ENCODE results near the gene BTNL3. TPM values are rescaled to one million over a fixed set of nuclear protein-coding genes. Genes with fewer than 3 reads are reported as not detected.

Gene BTNL3
- total and polyA plus RNA-seq, 9 of the 15 experiments (the other 6 are each of a cell fraction or from before 2014, with no cell fraction given) = 0.03 to 0.44 (median 0.04) TPM; not detected in 4

- BruUV-seq (replicated peaks) = no TSS peak
- H3K79me2 ChIP-seq (ENCODE audit: control insufficient read depth, insufficient read depth, low read length) = no peaks in the 10 kb centered on the region
- intact Hi-C loops (cut with micrococcal nuclease) (no loop called here), in situ Hi-C loops (cut with MboI) (no loop called here)
- peak overlapping the region; percentile 40; the same call in 1 of the 2 replicates for H2AFZ ChIP-seq (ENCODE audit: low read depth, low read length)
- no peaks in the 10 kb centered on the region for H3K36me3 ChIP-seq (ENCODE audit: control insufficient read depth, insufficient read depth, low read length)
- no peak overlapping the region for H3K4me3 ChIP-seq
- peaks cover 0 to 4% of the 10 kb centered on the region in 2 experiments; a peak in 1 of 5 replicates for H3K27me3 ChIP-seq (ENCODE audit: control insufficient read depth in 2 of 2, insufficient read depth in 2 of 2, low read length in 2 of 2)
- peaks cover 0 to 13% of the 10 kb centered on the region in 2 experiments; a peak in 1 of 5 replicates for H3K4me1 ChIP-seq (replicated peaks in 1 of 2; ENCODE audit: control insufficient read depth in 2 of 2, insufficient read depth in 2 of 2, low read length in 2 of 2)
- DNase-seq (ENCODE audit: extremely low read depth in 1 of 4, low spot score in 3 of 4) (peak; percentile 49 to 76 (median 64)), FAIRE-seq (peak; percentile 94), ATAC-seq (peak; percentile 98)
- no peaks in the 10 kb centered on the region for H3K9me3 ChIP-seq (replicated peaks; ENCODE audit: control insufficient read depth, insufficient read depth, low read depth, low read length)
- ChIA-PET POLR2A (interaction anchor here (1.0 to 1.4 kb wide), 3 partner anchors 9 to 10 kb away, joined by 3 to 5 read pairs (median 4); no protein-coding TSS in a partner anchor), CTCF (ENCODE audit: low intra/inter-chr PET ratio) (no interaction called here)
- no peak overlapping the region for H3K4me2 ChIP-seq (ENCODE audit: insufficient read depth, low read length)
- H3K27ac ChIP-seq (ENCODE audit: extremely low read depth, low read depth, low read length) = no peak overlapping the region
- H4K20me1 ChIP-seq (replicated peaks; ENCODE audit: control insufficient read depth, insufficient read depth, low read length) = no peaks in the 10 kb centered on the region
- no peaks in the 10 kb centered on the region for H3K9me1 ChIP-seq (ENCODE audit: control insufficient read depth, insufficient read depth, low read length)
- peak overlapping the region in 1 of 2 experiments; percentile 35; a peak in 1 of 4 replicates for H3K9ac ChIP-seq (ENCODE audit: insufficient read depth in 1 of 2, low read depth in 2 of 2, low read length in 2 of 2)
- 21% methylated on average over 4 of the region's 4 CpGs for WGBS (ENCODE audit: insufficient coverage, low coverage, missing lambda C conversion rate)
- TF ChIP-seq CBX2 (IDR thresholded peaks at IDR 0.05; ENCODE audit: insufficient read depth, low read length, poor library complexity, severe bottlenecking) (no peak), CTCF (IDR thresholded peaks at IDR 0.05 in 2 of 3, conservative IDR thresholded peaks at IDR 0.05 in 1 of 3; ENCODE audit: insufficient read depth in 2 of 3, low read depth in 1 of 3, low read length in 3 of 3) (peak in 2 of 3 experiments; percentile 12 to 22; a peak in 1 of 6 replicates), SPI1 (IDR thresholded peaks at IDR 0.05; ENCODE audit: borderline replicate concordance, low read depth, low read length) (peak; percentile 79; the same call in 1 of the 2 replicates), NR2F6 (CRISPR knock-in tag; IDR thresholded peaks at IDR 0.05) (no peak), MXI1 (IDR thresholded peaks at IDR 0.05; ENCODE audit: low read depth, low read length) (no peak), ZNF133 (CRISPR knock-in tag; IDR thresholded peaks at IDR 0.05) (no peak), ZNF316 (IDR thresholded peaks at IDR 0.05) (peak; percentile 12; the same call in 1 of the 2 replicates), SRSF1 (IDR thresholded peaks at IDR 0.05; ENCODE audit: low read depth, low read length) (no peak), IRF9 (tag; IDR thresholded peaks at IDR 0.05) (no peak), FOS (IDR thresholded peaks at IDR 0.05; ENCODE audit: extremely low read depth, insufficient read length) (peak; percentile 7), SRSF7 (optimal IDR thresholded peaks at IDR 0.05; ENCODE audit: low read depth, low read length) (no peak), RBFOX2 (IDR thresholded peaks at IDR 0.05; ENCODE audit: low read depth, low read length) (0 out of 2 replicates have a peak, but pooled peaks have one; percentile 11), ELF1 (tag; IDR thresholded peaks at IDR 0.05) (no peak), ZNF785 (CRISPR knock-in tag; IDR thresholded peaks at IDR 0.05) (no peak), ZKSCAN8 (CRISPR knock-in tag; IDR thresholded peaks at IDR 0.05) (no peak), ARID4B (CRISPR knock-in tag; IDR thresholded peaks at IDR 0.05) (no peak)
Observed at GRCh38 chr5:181037365-181037861, 48.8 kb downstream of the BTNL3 start.
